HepG2 (cell line): Measurements from ENCODE around the gene NUDT8.

Source experiments
- CHD2 ChIP-seq: IDR thresholded peaks from 2 replicates; pipeline ENCODE4 v1.6.1; 2011; ENCODE audit warnings: low read depth, low read length, improper control_type of control experiment
- EP300 ChIP-seq, 3 experiments: sonication (generic) in 1 of 3; formaldehyde crosslinking in 1 of 3; IDR thresholded peaks; 2 replicates each; pipeline versions ENCODE4 v1.5.1 to v1.6.1; 2011 to 2020; ENCODE audit warnings: low read depth in 2 of 3, low read length in 2 of 3, borderline replicate concordance in 1 of 3, improper control_type of control experiment in 1 of 3, mild to moderate bottlenecking in 1 of 3, missing genetic modification reagents in 1 of 3, moderate library complexity in 1 of 3
- KAT7 ChIP-seq: IDR thresholded peaks from 2 replicates; pipeline ENCODE4 v1.6.1; 2018; ENCODE audit warnings: borderline replicate concordance, missing compliant biosample characterization
- KDM4B ChIP-seq: sonication (generic); formaldehyde crosslinking; IDR thresholded peaks from 2 replicates; pipeline ENCODE4 v1.4.0; 2020; ENCODE audit warnings: missing genetic modification reagents
- MEIS2 ChIP-seq: sonication (generic); formaldehyde crosslinking; IDR thresholded peaks from 2 replicates; pipeline ENCODE4 v1.9.0; 2021; ENCODE audit warnings: mild to moderate bottlenecking, missing genetic modification reagents
- MIER2 ChIP-seq: IDR thresholded peaks from 2 replicates; pipeline ENCODE4 v1.6.1; 2016; ENCODE audit warnings: missing biosample characterization, missing genetic modification reagents
- NFE2L1 ChIP-seq: sonication (generic); formaldehyde crosslinking; IDR thresholded peaks from 2 replicates; pipeline ENCODE4 v1.4.0; 2020; ENCODE audit warnings: missing genetic modification reagents, mild to moderate bottlenecking, borderline replicate concordance
- NR3C1 ChIP-seq: sonication (generic); formaldehyde crosslinking; IDR thresholded peaks from 2 replicates; pipeline ENCODE4 v1.4.0; 2020; ENCODE audit warnings: missing genetic modification reagents
- RAD51 ChIP-seq: fragments of 450-650 bp; IDR thresholded peaks from 2 replicates; pipeline ENCODE4 v1.6.1; 2016; ENCODE audit warnings: borderline replicate concordance
- SMC3 ChIP-seq: IDR thresholded peaks from 2 replicates; pipeline ENCODE4 v1.6.1; 2011; ENCODE audit warnings: low read length, improper control_type of control experiment
- ZBTB7A ChIP-seq: sonication (generic); formaldehyde crosslinking; IDR thresholded peaks from 2 replicates; pipeline ENCODE4 v1.8.0; 2022; ENCODE audit warnings: mild to moderate bottlenecking, missing genetic modification reagents
- ZNF12 ChIP-seq: sonication (generic); formaldehyde crosslinking; IDR thresholded peaks from 2 replicates; pipeline ENCODE4 v1.5.0; 2020; ENCODE audit warnings: missing genetic modification reagents

DNA sequence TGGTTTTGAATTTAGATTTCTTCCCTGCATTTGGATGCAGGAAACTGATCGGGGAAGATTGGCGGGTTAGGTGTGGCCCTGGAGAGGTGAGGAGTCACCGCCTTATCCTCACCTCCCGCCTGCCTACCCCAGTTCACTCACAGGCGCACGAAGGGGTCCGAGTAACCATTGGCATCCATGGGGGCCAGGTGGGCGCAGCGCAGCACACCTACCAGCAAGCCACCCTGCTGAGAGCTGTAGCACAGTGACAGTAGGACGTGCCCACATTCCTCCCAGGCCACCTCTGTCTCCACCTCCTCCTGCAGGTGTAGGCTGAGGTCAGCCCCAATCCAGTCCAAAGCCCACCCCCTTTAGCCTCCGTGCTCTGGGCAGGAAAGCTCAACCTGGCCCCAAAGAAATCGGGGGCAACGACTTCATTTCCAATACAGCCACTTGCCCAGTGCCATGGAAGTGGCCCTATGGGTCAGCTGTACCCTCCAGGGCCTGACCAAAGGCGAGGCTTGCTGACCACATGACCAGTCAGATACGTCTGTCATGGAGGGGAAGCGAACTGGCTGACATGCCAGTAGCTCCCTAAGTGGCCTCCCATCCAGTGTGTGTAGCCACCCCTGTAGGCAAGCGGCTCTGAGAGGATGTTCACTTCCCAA lies 16.3 kb downstream of the NUDT8 start:
- TF ChIP-seq CHD2 (no peak), MEIS2 (no peak), SMC3 (no peak), KDM4B (no peak), ZNF12 (CRISPR knock-in tag) (no peak), NFE2L1 (CRISPR knock-in tag) (no peak), ZBTB7A (CRISPR knock-in tag) (no peak), NR3C1 (no peak), RAD51 (no peak), EP300 (IDR thresholded peaks at IDR 0.05; ENCODE audit: low read depth in 2 of 2, low read length in 2 of 2) (no peak), EP300 (CRISPR knock-in tag; IDR thresholded peaks at IDR 0.05; ENCODE audit: borderline replicate concordance) (no peak), KAT7 (CRISPR knock-in tag) (no peak), MIER2 (CRISPR knock-in tag) (no peak)
